ENCODE data around the gene AGT.

Gene AGT

DNA sequence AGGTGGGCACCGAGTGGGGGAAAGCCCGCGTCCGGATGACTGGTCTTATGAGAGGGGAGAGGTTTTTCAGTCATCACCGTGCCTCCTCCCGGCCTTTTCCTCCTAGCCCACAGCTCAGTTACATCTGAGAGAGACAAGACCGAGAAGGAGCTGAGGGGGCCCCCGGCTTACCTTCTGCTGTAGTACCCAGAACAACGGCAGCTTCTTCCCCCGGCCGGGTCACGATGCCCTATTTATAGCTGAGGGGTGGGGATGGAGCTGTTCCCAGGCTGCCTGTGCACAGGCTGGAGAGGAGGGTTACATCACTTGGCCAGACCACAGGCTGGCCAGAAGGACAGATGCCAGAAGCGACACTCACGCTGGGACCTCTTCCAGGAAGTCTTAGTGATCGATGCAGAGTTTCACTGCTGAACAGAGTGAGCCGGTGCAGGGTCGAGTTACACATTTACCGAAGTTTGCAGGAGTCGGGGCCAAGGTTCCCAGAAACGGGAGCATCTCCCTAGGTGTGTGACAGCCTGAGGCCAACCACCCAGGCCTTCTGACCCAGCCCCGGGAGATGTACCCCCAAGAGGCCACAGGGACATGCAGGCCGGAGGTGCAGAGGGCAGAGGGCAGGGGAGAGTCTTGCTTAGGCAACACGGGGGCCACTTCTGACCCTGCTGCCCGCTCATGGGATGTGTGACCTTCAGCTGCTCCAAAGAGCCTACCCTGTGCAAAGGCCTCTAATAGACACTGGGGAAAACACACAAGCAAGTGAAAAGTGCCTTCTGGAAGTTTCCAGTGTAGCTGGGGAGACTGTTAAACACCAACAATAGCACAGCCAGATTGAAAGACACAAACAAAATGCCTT is at the start of gene AGT:
AGT (minus strand) TSS at position 208 of the 850 bp plus-strand sequence. CDS start 3,299 bp downstream, outside the sequence.
- in situ Hi-C loops (cut with MboI; ENCODE audit: low sequenced_read_pairs) = no loop called here

DNA sequence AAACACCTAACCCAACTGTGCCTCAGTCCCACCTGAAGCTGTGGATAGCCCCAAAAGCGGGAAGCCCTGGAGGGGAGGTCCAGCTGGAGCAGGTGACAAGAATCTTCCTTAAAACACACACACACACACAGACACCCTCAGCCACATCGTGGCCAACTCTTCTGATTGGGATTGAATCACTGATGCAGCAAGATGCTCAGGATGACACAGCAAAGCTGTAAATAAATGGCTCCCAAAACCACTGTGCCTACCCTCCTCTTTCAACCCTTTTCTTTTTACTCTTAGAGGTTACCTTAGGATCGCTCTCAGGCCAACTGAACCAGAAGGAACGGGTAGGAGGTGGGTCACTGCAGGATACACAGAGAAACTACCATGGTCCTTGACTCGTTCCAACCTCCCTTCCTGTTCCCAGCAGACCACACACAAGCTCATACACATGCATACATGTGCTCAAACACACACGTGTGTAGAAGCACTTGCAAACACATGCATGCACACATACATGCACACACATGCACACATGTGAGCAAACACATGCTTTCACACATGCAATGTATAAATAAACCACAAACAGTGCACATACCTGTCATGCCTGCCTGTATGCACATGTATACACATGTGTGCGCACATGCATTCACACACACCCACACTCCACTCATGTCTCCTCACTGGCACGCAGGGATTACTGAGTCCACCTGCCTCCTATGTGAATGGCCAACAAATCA is 47.7 kb upstream of the AGT start:
- in situ Hi-C loops (cut with MboI; ENCODE audit: low sequenced_read_pairs) = no loop called here

DNA sequence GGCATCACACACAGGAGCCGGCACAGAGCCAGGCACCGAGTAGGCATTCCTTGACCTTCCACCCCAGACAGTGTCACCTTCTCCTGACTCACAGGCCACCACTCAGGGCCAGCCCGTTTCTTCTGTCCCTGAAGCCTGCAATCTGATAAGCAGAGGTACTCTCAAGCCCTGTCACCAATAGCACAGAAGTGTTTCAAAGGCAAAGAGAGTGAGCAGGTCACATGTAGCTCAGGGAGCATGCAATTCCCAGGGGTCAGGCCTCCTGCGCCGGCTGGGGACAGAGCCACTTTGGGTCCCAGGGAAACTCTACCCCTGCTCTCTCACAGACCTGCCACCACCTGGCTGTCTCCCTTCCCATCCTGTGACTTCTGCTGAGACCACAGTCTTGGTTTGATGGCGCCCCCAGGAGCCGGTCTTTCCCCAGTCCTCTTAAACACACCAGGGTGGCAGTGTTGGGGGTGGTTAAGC is 46.5 kb upstream of the AGT start:
- in situ Hi-C loops (cut with MboI; ENCODE audit: low sequenced_read_pairs) = no loop called here

DNA sequence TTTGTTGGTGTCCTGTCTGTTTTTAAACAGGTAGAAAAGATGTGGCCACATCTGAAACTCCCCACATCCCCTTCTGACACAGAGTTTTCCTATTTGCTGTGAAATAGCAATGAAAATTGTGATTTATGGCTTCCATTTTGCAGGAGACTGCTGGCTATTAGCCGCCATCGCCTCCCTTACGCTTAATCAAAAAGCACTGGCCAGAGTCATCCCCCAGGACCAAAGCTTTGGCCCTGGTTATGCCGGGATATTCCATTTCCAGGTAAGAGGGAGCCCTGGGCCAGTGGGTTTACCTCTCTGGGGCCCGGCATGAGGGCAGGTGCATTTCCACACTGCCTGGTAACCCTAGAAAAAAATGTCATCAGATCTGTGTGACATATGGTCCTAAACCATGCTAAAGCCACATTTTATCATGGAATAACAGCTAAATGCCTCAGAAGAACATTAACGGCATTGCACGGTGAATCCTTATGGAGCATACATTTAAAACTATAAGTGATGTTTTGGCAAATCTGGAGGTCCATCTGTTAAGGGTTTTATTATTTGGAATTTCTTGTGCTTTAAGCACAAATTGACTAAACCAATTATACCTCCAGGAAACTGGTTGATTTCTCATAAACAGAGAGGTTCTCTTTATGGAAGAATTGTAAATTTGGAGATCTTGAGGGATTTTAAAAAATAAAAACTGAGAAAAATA is 45.6 kb upstream of the AGT start:
- in situ Hi-C loops (cut with MboI; ENCODE audit: low sequenced_read_pairs) = no loop called here

DNA sequence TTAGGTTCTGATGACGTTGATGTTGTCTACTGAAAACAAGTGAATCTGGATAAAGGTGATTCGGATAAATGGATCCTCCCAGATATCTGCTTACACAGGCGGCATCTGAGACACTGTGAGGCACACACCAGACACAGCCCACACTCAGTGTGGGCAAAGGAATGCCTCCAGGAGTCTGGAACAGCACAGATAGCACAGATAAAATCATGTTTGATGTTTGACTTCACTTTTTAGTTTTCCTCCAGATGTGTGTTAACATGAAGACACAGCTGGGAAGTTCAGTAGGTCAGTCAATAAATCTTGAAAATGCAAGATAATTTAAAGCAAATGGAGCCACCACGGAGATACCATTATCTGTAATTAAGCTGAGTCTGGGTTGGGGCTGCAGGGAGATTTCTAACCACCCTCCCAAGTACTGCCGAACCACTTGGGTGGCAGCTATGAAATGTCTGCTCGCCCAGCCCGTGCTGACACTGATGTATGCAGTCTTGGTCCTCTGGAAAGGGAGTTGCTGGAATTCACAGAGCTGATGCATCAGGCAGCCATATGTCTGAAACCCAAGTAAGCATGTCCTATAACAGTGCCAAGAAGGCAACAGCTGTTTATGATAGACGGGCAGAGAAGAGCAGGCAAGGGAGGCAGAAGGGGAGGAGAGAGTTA is 44.9 kb upstream of the AGT start:
- in situ Hi-C loops (cut with MboI; ENCODE audit: low sequenced_read_pairs) = no loop called here

DNA sequence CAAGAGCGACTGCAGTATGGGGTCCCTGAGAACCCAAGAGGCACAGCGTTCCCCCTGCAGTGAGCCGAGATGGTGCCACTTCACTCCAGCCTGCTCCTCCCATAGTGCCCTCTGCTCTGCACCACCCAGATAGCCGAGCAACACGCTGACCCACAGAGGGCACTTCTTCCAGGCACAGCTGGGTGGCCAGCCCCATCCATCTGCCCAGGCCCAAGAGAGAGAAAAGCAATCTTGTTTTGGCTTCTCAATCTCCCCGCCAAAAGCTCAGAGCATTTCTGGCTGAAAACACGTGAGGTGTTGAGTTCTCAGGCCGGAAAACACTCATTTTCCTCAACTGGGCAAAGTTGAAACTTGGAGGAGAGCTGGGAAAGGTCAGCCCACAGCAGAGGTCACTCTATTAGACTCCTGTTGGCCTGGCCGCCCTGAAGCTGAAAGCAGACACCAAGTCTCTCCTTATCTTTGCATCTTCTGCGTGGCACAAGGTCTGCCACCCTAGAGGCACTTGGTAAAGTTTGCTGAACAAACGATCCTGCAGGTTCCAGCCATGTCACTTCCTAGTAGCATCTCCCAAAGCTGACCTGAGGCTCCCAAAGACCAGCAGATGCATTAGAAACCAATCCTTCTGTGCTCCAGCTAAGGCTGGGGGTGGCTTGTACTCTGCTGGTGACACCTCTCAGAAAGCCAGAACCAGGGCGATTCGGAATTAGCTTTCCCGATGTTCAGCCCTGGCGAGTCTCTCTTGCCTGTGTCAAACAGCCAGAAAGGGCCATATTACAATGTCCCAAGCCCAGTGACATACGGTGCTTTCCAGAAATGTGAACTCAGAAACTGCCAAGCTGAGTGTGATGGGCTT is 44.2 kb upstream of the AGT start:
- in situ Hi-C loops (cut with MboI; ENCODE audit: low sequenced_read_pairs) = no loop called here

DNA sequence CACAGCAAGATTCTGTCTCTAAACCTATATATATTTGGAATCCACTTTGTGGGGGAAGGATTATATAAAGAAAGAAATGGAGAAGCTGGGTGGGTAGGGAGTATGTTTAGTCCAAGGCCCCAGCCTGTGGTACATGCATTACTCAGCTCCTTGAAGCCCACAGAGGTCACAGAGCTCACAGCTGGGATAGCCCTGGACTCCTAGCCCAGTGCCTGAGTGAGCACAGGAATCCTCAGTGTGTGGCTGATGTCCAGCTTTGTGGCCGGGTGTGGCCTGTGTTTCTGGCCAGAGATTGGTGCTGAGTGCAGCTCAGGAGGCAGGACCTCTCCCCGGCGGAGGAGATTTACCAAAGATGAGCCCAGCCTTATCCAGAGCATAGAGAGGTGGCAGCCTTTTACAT is 40.9 kb upstream of the AGT start:
- in situ Hi-C loops (cut with MboI; ENCODE audit: low sequenced_read_pairs) = no loop called here

DNA sequence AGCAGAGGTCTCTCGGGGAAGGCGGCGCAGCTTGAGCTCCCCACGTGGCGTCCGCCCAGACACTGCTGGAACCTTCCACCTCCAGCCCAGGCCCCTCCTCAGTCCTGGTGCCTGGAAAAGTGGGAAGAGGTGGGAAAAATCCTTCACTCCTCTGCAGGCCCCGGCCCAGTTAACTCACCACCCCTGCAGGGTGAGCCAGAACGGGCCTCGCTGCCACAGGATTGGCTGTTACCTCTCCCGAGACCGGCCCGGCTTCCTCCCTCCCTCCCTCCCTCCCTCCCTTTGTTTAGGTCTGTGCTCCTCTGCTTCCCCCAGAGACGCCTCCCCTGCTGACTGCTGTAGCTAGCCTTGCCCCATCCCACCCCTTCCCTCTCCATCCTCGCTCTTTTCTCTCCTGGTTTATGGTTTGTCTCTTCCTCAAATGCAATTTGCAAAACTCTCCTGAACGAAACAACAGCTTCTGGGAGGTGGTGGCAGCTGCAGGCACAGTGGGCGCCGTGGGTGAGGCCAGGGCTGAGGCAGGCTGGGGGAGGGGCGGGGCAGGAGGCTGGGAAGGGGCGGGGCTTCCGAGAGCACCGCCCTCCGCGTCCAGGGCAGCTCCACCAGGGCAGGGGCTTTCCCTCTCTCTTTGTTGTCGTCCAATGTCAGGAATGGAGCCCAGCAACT is 39.8 kb upstream of the AGT start:
- in situ Hi-C loops (cut with MboI; ENCODE audit: low sequenced_read_pairs) = no loop called here

DNA sequence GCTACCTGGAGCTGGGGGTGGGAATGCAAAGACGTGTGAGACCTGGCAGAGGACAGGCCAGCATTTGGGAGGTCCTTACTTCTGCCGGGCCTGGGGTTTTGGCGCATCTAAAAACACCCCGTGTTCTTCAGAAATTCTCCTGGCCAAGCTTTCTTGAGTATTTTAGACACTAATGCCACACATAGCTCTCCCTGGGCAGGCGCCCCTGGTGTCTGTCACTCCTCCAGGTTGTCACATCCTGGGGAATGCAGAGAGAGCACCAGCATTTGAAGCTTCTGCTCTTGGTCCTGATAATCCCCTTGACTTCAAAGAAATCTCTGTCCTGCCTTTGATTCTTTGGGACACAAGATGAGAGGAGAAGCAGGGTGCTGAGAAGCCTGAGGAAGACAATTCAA is 39.3 kb upstream of the AGT start:
- in situ Hi-C loops (cut with MboI; ENCODE audit: low sequenced_read_pairs) = no loop called here

DNA sequence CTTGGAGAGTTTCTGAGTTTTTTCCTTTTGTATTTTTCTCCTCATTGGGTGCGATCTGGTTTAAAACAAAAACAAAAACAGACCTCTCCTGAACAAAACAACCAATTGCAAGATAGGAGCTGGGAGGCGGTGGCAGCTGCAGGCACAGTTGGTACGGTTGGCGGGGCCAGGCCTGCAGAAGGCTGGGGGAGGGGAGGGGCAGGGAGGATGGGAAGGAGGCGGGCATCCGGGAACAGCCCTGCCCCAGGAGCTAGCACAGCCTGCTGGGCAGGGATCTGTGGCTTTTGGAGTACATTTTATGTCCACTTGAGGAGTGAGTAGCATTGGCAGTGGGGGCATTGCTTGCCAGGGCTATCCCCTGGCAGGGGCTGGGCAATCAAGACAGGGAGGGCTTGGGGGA is 38.5 kb upstream of the AGT start:
- in situ Hi-C loops (cut with MboI; ENCODE audit: low sequenced_read_pairs) = no loop called here

DNA sequence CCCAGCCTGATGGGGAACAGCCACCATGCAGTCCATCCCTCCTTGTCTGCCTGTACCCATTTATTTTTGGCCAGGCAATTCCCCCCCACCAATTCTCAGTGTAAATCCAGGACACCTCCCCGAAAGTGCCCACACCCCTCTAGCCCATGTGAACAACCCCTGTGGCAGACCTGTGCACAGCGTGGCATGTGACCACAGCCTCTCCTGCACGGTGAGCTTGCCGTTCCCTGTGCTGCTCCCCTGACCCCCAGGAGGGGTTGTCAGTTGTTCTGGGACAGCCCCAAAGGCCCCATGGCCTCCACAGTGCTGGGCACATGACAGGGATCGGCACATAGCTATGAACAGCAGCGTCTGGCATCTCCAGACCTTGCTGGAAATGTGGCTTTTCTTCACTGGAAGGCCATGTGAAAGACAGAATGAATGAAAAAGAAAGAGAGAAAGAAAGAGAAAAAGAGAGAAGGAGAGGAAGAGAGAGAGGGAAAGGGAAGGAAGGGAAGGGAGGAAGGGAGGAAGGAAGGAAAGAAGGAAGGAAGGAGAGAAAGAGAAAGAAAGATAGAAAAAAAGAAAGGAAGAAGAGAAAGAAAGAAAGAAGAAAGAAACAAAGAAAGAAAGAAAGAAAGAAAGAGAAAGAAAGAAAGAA is 37.2 kb upstream of the AGT start:
- in situ Hi-C loops (cut with MboI; ENCODE audit: low sequenced_read_pairs) = no loop called here

DNA sequence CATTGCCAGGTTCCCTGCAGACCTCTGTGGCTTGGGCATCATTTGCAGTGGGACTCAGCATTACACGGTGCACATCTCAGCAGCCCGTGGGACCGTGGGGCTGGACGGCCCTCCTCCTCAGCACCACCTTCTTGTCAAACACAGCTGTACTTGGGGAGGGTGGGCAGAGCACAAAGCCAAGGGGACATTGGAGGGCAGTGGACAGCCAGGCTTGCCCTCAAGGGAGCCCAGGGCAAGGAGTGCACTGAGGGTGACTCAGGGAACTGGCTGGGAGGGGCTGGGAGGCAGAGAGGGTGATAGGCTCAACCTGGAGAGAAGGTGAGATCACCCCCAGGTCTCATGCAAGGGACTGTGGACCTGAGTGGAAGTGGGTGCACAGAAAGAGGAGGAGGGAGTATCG is 36.7 kb upstream of the AGT start:
- in situ Hi-C loops (cut with MboI; ENCODE audit: low sequenced_read_pairs) = no loop called here

DNA sequence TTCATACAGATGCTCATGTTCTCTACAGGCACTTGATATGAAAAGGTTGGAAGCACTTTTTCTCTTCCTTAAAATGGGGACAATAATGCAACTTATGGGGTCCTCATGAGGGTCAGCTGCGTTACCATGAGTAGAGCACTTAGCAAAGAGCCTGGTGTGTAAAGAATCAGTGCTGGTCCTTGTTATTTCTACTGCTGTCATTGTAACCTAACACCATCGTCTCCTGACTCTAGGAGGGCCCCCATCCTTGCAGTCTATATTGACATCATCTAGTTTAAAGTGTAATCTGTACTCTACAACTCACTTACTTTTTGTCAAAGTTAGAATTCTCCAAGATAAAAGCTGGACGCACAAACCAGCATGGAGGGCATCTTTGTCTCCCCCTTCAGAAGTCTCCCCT is 35.7 kb upstream of the AGT start:
- in situ Hi-C loops (cut with MboI; ENCODE audit: low sequenced_read_pairs) = no loop called here

DNA sequence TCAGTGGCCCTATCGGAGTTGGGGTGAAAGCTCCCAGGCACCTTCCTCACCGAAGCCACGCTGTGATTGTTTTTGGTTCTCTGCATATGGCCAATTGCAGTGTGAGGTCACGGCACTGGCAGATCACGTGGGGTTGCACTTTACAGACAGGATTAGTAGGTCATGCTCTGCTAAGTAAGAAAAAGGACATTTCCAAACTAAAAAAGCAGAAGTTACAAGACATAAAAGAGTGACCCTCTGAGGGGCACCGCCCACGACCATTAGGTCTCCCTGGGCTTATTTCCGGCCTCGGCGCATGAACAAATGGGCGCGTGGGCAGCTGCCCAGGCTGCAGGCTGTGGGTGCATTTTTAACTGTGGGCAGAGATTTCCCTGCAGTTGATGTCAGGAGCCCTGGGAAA is 35.2 kb upstream of the AGT start:
- in situ Hi-C loops (cut with MboI; ENCODE audit: low sequenced_read_pairs) = no loop called here

DNA sequence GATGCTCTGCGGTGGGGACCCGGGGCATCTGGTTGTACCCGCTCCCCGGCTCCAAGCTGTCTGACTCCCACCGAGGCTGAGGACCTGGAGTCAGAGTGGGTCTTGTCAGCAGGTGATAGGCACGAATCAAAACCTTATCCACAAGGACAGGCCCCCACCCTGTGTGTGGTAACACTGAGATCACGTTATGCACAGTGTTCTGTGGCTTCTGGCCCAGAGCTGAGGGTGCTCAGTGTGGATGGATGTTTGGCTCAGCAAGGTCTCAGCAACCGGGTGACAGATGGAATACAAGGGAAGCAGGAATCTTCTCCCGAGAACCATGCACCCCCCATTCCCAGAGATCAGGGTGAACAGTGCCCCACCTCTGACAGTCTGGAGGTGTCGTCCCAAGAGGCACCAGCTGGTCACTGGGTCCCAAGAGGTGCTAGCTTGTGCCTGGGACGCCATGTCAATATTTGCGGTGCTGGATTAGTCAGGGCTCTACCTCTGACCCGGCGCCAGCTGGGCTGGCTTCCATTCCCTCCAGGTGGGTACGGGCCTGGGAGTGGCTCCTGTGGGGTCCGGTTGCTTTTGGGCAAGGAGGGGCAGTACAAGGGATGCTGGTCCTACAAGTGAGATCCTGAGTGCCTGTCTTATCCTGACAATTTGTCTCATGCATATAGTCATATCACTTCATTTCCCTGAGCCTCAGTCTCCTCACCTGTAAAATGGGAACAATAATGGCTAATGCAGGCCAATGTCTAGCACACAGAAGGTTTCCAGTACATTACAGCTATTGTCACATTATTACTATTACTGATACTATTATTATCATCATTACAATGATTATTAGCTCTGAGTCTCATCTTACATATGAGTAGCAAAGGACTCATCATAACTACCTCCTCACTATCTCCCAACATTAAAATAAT is 34.2 kb upstream of the AGT start:
- in situ Hi-C loops (cut with MboI; ENCODE audit: low sequenced_read_pairs) = no loop called here

DNA sequence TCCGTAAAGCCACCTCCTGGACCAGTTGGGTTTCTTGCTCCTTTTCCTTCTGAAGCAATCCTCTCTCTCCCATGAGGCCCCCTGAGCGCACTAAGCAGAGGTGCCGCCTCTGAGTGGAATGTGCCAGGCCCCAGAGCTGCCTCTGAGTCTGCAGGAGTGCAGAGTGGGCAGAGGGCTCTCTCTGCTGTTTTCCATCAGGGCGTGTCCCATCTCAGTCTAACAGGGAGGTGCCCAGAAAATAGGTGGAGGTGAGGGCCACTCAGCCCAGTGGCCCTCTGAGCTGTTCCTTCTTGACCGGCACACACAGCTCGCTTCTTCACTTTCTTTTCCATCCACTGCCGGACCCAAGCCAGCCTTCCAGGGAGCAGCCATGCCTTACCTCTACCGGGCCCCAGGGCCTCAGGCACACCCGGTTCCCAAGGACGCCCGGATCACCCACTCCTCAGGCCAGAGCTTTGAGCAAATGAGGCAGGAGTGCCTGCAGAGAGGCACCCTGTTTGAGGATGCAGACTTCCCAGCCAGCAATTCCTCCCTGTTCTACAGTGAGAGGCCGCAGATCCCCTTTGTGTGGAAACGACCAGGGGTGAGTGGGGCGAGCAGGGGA is 33.3 kb upstream of the AGT start, which contains the start of gene CAPN9:
CAPN9 (plus strand) TSS at position 262 of the 604 bp plus-strand sequence; CDS start at position 371, 109 bp downstream.
- in situ Hi-C loops (cut with MboI; ENCODE audit: low sequenced_read_pairs) = no loop called here

DNA sequence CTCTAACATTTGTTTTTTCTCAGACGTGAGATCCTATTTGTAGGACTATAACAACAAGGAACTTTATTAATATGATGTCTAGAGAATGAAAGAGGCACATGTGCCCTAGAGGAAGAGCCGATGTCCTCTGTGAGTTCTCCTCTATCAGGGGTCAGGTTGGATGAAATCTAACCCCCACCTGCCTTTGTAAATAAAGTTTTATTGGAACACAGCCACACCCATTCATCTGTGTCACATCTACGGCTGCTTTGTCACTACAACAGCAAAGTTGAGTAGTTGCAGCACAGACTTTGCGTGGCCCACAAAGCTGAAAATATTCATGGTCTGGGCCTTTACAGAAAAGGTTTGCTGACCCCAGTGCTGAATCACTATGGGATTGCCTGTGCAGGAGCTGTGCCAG is 32.7 kb upstream of the AGT start:
- in situ Hi-C loops (cut with MboI; ENCODE audit: low sequenced_read_pairs) = no loop called here

DNA sequence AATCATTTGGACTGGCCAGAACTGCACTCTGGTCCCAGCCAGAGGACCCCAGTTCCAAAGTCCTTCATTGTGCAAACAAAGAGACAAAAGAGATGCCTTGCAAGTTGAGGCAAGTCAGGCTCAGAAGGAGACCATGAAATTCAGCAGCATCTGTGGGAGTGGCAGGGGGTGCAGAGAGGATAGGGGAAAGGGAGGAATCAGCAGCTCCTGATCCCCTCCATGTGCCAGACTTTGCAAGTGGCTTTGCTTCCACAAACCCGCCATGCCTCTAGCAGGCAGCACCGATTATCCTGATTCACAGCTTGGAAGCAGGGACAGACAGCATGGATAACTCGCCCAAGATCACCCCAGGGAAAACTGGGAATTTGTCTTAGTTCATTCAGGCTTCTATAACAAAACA is 31.1 kb upstream of the AGT start:
- in situ Hi-C loops (cut with MboI; ENCODE audit: low sequenced_read_pairs) = no loop called here

Measured in HL-60/S4 treated with phorbol 12-myristate 13-acetate at 8.2 ng/mL for 4 days and 3 days (cell line).